ENCODE data around the gene GPHB5. TPM values are rescaled to one million over a fixed set of nuclear protein-coding genes. Genes with fewer than 3 reads are reported as not detected.

GPHB5 gene
- total RNA-seq, 1 experiment from 2014 or later, result not detected

GRCh38 chr14:63266106-63266505 lies 52.6 kb downstream of the GPHB5 start:
- ChIA-PET POLR2A (no interaction called here), CTCF (no interaction called here)
- H3K27ac ChIP-seq (ENCODE audit: low read length), result no peak overlapping the region
- no peaks in the 10 kb centered on the region for H3K36me3 ChIP-seq (ENCODE audit: control insufficient read depth, insufficient read depth, low read length)
- no peaks in the 10 kb centered on the region for H3K9me3 ChIP-seq (ENCODE audit: control insufficient read depth, insufficient read depth, low read depth, low read length)
- H3K4me1 ChIP-seq (ENCODE audit: control insufficient read depth, insufficient read depth, low read length), result no peaks in the 10 kb centered on the region
- ATAC-seq, result no peak
- H3K4me3 ChIP-seq (ENCODE audit: low read depth in 2 of 2, low read length in 2 of 2), result no peak overlapping the region
- intact Hi-C loops (cut with micrococcal nuclease; ENCODE audit: unreplicated experiment) (no loop called here), in situ Hi-C loops (cut with HindIII; ENCODE audit: low pct_unique_long_range_greater_than_20kb, low sequenced_read_pairs) (no loop called here)
- no peaks in the 10 kb centered on the region for H3K27me3 ChIP-seq (ENCODE audit: control insufficient read depth, insufficient read depth, low read length)
- no TSS peak for BruUV-seq (replicated peaks)
- no peak for DNase-seq (ENCODE audit: low read depth, low spot score)
- TF ChIP-seq POLR2AphosphoS5 (IDR thresholded peaks at IDR 0.05; ENCODE audit: low read depth, low read length) (no peak), TCF7L2 (IDR thresholded peaks at IDR 0.05; ENCODE audit: low read depth, low read length) (no peak), REST (IDR thresholded peaks at IDR 0.05; ENCODE audit: insufficient read depth in 1 of 2, low read depth in 2 of 2, low read length in 1 of 2) (no peak), SIN3A (IDR thresholded peaks at IDR 0.05; ENCODE audit: borderline replicate concordance, insufficient read depth, low read depth, low read length) (no peak), CTCF (IDR thresholded peaks at IDR 0.05) (no peak)

Other genes with a start within 250 kb of the GPHB5 start
- 0.28 TPM for gene RHOJ, start 114.5 kb downstream of the GPHB5 start, total RNA-seq (2021; ENCODE audit: unreplicated experiment)
- gene PPP2R5E, start 224.4 kb upstream of the GPHB5 start, total RNA-seq (2021; ENCODE audit: unreplicated experiment), result 47.2 TPM

Data from Panc1 (cell line).